ENCODE measurements around the gene TAB3.
A peak's percentile ranks its signal among the peaks of the same experiment; 100 is the strongest.

The TAB3 gene

DNA sequence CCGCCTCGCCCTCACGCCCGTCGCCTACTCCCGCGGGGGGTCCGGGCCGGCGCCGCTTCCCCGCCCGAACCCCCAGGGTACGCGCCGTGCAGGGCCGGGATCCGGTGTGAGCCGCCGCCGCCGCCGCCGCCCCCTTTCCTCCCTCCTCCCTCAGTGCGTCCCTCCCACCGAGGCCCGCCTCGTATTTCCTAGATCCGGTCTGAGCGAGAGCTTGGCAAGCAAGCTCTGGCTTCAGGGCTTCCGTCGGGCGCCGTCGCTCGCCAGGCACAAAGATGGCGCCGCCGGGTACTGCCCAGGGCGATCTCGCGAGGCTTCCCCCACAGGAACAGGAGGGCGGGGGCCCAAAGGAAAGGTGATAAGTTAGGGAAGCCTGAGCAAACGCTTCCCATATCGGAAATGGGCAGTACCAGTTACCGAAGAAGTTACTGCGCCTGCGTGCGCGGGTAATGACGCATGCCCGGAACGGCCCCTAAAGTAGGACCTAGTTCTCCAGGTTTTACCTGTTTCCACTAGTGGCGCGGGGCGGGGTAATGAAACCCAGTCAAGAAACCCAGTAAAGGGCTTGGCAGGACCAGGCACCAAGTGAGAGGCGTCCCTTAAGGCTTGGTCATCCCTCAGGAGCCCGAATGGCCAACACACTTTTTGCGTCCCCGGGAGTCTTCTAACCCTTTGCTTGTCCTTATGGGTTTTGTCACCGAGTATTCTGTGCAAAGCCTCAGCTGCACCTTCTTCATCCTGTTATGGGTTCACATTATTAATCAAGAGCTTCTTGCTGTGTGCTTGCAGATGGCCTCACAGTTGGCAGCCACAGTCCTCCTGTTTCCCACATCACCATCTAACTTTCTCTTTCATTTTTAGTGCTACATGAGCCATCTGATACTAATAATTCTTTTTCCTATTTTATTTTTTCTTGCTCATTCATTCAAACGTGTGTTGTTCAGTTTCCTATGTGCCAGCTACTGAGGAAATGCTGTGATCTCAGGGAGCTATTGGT lies at the start of gene TAB3 (continued):
- TF ChIP-seq KLF9 (tag by site-specific recombination; IDR thresholded peaks at IDR 0.05; ENCODE audit: low read depth): peak; percentile 55
- peak; percentile 90 for TF ChIP-seq ZBTB17 (tag by site-specific recombination; IDR thresholded peaks at IDR 0.05)
- TF ChIP-seq ZNF621 (tag by site-specific recombination; IDR thresholded peaks at IDR 0.05): no peak
- TF ChIP-seq KLF1 (tag by site-specific recombination; IDR thresholded peaks at IDR 0.05): peak; percentile 23; the same call in 1 of the 2 replicates
- no peak for TF ChIP-seq ZNF350 (tag by site-specific recombination; IDR thresholded peaks at IDR 0.05)
- TF ChIP-seq, protein P1, sequence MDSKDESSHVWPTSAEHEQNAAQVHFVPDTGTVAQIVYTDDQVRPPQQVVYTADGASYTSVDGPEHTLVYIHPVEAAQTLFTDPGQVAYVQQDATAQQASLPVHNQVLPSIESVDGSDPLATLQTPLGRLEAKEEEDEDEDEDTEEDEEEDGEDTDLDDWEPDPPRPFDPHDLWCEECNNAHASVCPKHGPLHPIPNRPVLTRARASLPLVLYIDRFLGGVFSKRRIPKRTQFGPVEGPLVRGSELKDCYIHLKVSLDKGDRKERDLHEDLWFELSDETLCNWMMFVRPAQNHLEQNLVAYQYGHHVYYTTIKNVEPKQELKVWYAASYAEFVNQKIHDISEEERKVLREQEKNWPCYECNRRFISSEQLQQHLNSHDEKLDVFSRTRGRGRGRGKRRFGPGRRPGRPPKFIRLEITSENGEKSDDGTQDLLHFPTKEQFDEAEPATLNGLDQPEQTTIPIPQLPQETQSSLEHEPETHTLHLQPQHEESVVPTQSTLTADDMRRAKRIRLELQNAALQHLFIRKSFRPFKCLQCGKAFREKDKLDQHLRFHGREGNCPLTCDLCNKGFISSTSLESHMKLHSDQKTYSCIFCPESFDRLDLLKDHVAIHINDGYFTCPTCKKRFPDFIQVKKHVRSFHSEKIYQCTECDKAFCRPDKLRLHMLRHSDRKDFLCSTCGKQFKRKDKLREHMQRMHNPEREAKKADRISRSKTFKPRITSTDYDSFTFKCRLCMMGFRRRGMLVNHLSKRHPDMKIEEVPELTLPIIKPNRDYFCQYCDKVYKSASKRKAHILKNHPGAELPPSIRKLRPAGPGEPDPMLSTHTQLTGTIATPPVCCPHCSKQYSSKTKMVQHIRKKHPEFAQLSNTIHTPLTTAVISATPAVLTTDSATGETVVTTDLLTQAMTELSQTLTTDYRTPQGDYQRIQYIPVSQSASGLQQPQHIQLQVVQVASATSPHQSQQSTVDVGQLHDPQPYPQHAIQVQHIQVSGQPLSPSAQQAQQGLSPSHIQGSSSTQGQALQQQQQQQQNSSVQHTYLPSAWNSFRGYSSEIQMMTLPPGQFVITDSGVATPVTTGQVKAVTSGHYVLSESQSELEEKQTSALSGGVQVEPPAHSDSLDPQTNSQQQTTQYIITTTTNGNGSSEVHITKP (tag by site-specific recombination; IDR thresholded peaks at IDR 0.05): peak; percentile 83
- TF ChIP-seq, protein P2, sequence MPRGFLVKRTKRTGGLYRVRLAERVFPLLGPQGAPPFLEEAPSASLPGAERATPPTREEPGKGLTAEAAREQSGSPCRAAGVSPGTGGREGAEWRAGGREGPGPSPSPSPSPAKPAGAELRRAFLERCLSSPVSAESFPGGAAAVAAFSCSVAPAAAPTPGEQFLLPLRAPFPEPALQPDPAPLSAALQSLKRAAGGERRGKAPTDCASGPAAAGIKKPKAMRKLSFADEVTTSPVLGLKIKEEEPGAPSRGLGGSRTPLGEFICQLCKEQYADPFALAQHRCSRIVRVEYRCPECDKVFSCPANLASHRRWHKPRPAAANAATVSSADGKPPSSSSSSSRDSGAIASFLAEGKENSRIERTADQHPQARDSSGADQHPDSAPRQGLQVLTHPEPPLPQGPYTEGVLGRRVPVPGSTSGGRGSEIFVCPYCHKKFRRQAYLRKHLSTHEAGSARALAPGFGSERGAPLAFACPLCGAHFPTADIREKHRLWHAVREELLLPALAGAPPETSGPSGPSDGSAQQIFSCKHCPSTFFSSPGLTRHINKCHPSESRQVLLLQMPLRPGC (tag by site-specific recombination; IDR thresholded peaks at IDR 0.05): 0 out of 2 replicates have a peak, but pooled peaks have one; percentile 39
- TF ChIP-seq ZXDB (tag by site-specific recombination; IDR thresholded peaks at IDR 0.05): peak; percentile 70
- TF ChIP-seq ZFHX2 (tag by site-specific recombination; conservative IDR thresholded peaks at IDR 0.05): peak; percentile 31; the same call in 1 of the 2 replicates
- peak; percentile 92 for TF ChIP-seq SP3 (tag by site-specific recombination; IDR thresholded peaks at IDR 0.05)
- no peak for TF ChIP-seq ZNF426 (tag by site-specific recombination; IDR thresholded peaks at IDR 0.05)
- peak; percentile 81 for TF ChIP-seq ZNF561 (tag by site-specific recombination; IDR thresholded peaks at IDR 0.05; ENCODE audit: borderline replicate concordance)
- TF ChIP-seq SP2 (tag by site-specific recombination; IDR thresholded peaks at IDR 0.05): peak; percentile 87
- peak; percentile 54 for TF ChIP-seq GLIS1 (tag by site-specific recombination; IDR thresholded peaks at IDR 0.05)
- TF ChIP-seq, protein P3, sequence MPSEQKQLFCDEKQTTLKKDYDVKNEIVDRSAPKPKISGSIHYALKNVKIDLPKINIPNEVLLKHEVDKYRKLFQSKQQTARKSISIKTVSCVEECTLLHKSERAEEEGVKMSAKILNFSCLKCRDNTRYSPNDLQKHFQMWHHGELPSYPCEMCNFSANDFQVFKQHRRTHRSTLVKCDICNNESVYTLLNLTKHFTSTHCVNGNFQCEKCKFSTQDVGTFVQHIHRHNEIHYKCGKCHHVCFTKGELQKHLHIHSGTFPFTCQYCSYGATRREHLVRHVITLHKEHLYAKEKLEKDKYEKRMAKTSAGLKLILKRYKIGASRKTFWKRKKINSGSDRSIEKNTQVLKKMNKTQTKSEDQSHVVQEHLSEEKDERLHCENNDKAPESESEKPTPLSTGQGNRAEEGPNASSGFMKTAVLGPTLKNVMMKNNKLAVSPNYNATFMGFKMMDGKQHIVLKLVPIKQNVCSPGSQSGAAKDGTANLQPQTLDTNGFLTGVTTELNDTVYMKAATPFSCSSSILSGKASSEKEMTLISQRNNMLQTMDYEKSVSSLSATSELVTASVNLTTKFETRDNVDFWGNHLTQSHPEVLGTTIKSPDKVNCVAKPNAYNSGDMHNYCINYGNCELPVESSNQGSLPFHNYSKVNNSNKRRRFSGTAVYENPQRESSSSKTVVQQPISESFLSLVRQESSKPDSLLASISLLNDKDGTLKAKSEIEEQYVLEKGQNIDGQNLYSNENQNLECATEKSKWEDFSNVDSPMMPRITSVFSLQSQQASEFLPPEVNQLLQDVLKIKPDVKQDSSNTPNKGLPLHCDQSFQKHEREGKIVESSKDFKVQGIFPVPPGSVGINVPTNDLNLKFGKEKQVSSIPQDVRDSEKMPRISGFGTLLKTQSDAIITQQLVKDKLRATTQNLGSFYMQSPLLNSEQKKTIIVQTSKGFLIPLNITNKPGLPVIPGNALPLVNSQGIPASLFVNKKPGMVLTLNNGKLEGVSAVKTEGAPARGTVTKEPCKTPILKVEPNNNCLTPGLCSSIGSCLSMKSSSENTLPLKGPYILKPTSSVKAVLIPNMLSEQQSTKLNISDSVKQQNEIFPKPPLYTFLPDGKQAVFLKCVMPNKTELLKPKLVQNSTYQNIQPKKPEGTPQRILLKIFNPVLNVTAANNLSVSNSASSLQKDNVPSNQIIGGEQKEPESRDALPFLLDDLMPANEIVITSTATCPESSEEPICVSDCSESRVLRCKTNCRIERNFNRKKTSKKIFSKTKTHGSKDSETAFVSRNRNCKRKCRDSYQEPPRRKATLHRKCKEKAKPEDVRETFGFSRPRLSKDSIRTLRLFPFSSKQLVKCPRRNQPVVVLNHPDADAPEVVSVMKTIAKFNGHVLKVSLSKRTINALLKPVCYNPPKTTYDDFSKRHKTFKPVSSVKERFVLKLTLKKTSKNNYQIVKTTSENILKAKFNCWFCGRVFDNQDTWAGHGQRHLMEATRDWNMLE (tag by site-specific recombination; conservative IDR thresholded peaks at IDR 0.05; ENCODE audit: low read depth): peak; percentile 65
- TF ChIP-seq, protein P4, sequence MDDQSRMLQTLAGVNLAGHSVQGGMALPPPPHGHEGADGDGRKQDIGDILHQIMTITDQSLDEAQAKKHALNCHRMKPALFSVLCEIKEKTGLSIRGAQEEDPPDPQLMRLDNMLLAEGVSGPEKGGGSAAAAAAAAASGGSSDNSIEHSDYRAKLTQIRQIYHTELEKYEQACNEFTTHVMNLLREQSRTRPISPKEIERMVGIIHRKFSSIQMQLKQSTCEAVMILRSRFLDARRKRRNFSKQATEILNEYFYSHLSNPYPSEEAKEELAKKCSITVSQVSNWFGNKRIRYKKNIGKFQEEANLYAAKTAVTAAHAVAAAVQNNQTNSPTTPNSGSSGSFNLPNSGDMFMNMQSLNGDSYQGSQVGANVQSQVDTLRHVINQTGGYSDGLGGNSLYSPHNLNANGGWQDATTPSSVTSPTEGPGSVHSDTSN (CRISPR knock-in tag; IDR thresholded peaks at IDR 0.05): no peak; the same call in 1 of the 2 replicates
- TF ChIP-seq KLF16 (tag by site-specific recombination; IDR thresholded peaks at IDR 0.05): peak; percentile 81; the same call in 1 of the 2 replicates
- peak; percentile 95 for TF ChIP-seq KLF8 (tag by site-specific recombination; IDR thresholded peaks at IDR 0.05)
- TF ChIP-seq, protein P5, sequence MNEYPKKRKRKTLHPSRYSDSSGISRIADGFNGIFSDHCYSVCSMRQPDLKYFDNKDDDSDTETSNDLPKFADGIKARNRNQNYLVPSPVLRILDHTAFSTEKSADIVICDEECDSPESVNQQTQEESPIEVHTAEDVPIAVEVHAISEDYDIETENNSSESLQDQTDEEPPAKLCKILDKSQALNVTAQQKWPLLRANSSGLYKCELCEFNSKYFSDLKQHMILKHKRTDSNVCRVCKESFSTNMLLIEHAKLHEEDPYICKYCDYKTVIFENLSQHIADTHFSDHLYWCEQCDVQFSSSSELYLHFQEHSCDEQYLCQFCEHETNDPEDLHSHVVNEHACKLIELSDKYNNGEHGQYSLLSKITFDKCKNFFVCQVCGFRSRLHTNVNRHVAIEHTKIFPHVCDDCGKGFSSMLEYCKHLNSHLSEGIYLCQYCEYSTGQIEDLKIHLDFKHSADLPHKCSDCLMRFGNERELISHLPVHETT (tag by site-specific recombination; IDR thresholded peaks at IDR 0.05): 0 out of 2 replicates have a peak, but pooled peaks have one; percentile 44
- TF ChIP-seq, protein P6, sequence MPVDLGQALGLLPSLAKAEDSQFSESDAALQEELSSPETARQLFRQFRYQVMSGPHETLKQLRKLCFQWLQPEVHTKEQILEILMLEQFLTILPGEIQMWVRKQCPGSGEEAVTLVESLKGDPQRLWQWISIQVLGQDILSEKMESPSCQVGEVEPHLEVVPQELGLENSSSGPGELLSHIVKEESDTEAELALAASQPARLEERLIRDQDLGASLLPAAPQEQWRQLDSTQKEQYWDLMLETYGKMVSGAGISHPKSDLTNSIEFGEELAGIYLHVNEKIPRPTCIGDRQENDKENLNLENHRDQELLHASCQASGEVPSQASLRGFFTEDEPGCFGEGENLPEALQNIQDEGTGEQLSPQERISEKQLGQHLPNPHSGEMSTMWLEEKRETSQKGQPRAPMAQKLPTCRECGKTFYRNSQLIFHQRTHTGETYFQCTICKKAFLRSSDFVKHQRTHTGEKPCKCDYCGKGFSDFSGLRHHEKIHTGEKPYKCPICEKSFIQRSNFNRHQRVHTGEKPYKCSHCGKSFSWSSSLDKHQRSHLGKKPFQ (tag by site-specific recombination; IDR thresholded peaks at IDR 0.05): 0 out of 2 replicates have a peak, but pooled peaks have one; percentile 42
- TF ChIP-seq ZNF416 (tag by site-specific recombination; IDR thresholded peaks at IDR 0.05): no peak
- no peak for TF ChIP-seq ZNF2 (tag by site-specific recombination; IDR thresholded peaks at IDR 0.05)
- TF ChIP-seq ZNF175 (tag by site-specific recombination; IDR thresholded peaks at IDR 0.05): no peak

All from HEK293 (cell line).